Stomach (tissue), 9 donors: ENCODE measurements around the gene ARHGAP33. TPM values are rescaled to one million over a fixed set of nuclear protein-coding genes. Genes with fewer than 3 reads are reported as not detected.

ENCODE experiments used
- DNase-seq, 2 donors: peaks; one replicate each; pipeline versions ENCODE4 v3.0.0 to v3.0.0-alpha.2; 2013 to 2019
- H3K27ac ChIP-seq, 5 donors: fragments of 200-600 bp in 4 of 5; sonication (generic) in 4 of 5; one replicate each; pipeline ENCODE4 v1.5.1; 2013 to 2019; ENCODE audit warnings: mild to moderate bottlenecking in 1 of 5, moderate library complexity in 1 of 5
- H3K27me3 ChIP-seq, 3 donors: fragments of 200-600 bp; sonication (generic); one replicate each; pipeline ENCODE4 v1.5.1; 2017 to 2019; ENCODE audit warnings: mixed run types in 1 of 3
- H3K36me3 ChIP-seq, 4 donors: fragments of 200-600 bp; sonication (generic); 1 replicate in 3 of 4; 2 replicates in 1 of 4; pipeline ENCODE4 v1.5.1; 2016 to 2019
- H3K4me1 ChIP-seq, 4 donors: fragments of 200-600 bp; sonication (generic); one replicate each; pipeline ENCODE4 v1.5.1; 2016 to 2019
- H3K4me3 ChIP-seq, 4 donors: fragments of 200-600 bp; sonication (generic) in 3 of 4; one replicate each; pipeline ENCODE4 v1.5.1; 2016 to 2019; ENCODE audit warnings: mild to moderate bottlenecking in 1 of 4
- H3K9me3 ChIP-seq, 4 donors: fragments of 200-600 bp; sonication (generic); one replicate each; pipeline ENCODE4 v1.5.1; 2016 to 2019
- CTCF ChIP-seq, 7 experiments: fragments of 450-650 bp in 4 of 7; fragments of 200-600 bp in 3 of 7; sonication (generic) in 3 of 7; IDR thresholded peaks; one replicate each; pipeline ENCODE4 v1.5.1; 2016 to 2019; ENCODE audit warnings: antibody characterized with exemption in 7 of 7, control low read depth in 2 of 7, mild to moderate bottlenecking in 1 of 7
- EP300 ChIP-seq: sonication (generic); formaldehyde crosslinking; IDR thresholded peaks from one replicate; pipeline ENCODE4 v1.6.1; 2017; ENCODE audit warnings: antibody characterized with exemption
- POLR2A ChIP-seq, 4 donors: fragments of 450-650 bp; IDR thresholded peaks; one replicate each; pipeline ENCODE4 v1.6.1; 2016; ENCODE audit warnings: antibody characterized with exemption in 4 of 4, control low read depth in 2 of 4, mild to moderate bottlenecking in 1 of 4, moderate library complexity in 1 of 4
- POLR2AphosphoS5 ChIP-seq, 3 donors: sonication (generic); formaldehyde crosslinking; IDR thresholded peaks; one replicate each; pipeline ENCODE4 v1.6.1; 2016; ENCODE audit warnings: antibody characterized with exemption in 3 of 3
- WGBS, 5 donors: extraction: QIAGEN DNeasy Blood & Tissue Kit in 3 of 5; methylation state at CpG; one replicate each; pipeline versions ENCODE4 v1.1.5 to v1.1.7; 2013 to 2018; 5-methylcytosine and 5-hydroxymethylcytosine counted together
- intact Hi-C: fragments of 100-400 bp; cut with DNase I; formaldehyde crosslinking; loops from one replicate; pipeline ENCODE4 v1.15.1; 2023; ENCODE audit warnings: low total_unique reads
- polyA plus RNA-seq, 3 donors: library from polyadenylated mRNA; stranded (reverse); fragments of 200-250 nt; gene quantifications; one replicate each; pipeline ENCODE4 v1.2.3, GENCODE V29; 2013
- total RNA-seq, 5 donors: library from RNA; depleted of rRNA; stranded (reverse); fragments of >200 nt; gene quantifications; one replicate each; pipeline versions ENCODE4 v1.1.0 to v1.2.3, GENCODE V29; 2014 to 2016
- donor health status: healthy with polysubstance abuse.
- donor health status: Bipolar disorder and iron deficiency.
- donor health status: healthy.

Gene ARHGAP33
- total and polyA plus RNA-seq, 8 donors: 1.4 to 73.6 (median 12.2) TPM

GRCh38 chr19:35756377-35757230, 18.8 kb upstream of the ARHGAP33 start, which contains the start of gene HSPB6:
HSPB6 (minus strand) TSS chr19:35757029; CDS start chr19:35757008, 21 bp downstream.
- Histone ChIP-seq H3K4me3 (peak within 1 kb of the TSS; percentile 74 to 90 (median 86)), H3K4me1 (peaks cover 40 to 62% (median 49%) of the 10 kb centered on the region in 4 donors), H3K9me3 (no peaks in the 10 kb centered on the region), H3K36me3 (peaks cover 16 to 47% (median 37%) of the 10 kb centered on the region in 4 donors), H3K27me3 (peaks cover 0 to 16% (median 0%) of the 10 kb centered on the region in 3 donors), H3K27ac (peak within 1 kb of the TSS; percentile 72 to 99 (median 98))
- DNase-seq: peak; percentile 35 to 89
- intact Hi-C loops: no loop called here
- TF ChIP-seq CTCF (IDR thresholded peaks at IDR 0.05): no peak
- TF ChIP-seq POLR2A (IDR thresholded peaks at IDR 0.05): peak in 1 of 4 donors; percentile 21
- peak; percentile 86 to 94 (median 90) for TF ChIP-seq POLR2AphosphoS5 (IDR thresholded peaks at IDR 0.05)
- WGBS, 5 donors: 6 to 13% (median 9%) methylated on average over 12 to 52 of the region's 52 CpGs

GRCh38 chr19:35757231-35757748, 18.1 kb upstream of the ARHGAP33 start:
- TF ChIP-seq EP300 (peak; percentile 93), POLR2A (IDR thresholded peaks at IDR 0.05) (peak in 1 of 4 donors; percentile 10), POLR2AphosphoS5 (IDR thresholded peaks at IDR 0.05) (peak; percentile 74 to 94 (median 79)), CTCF (IDR thresholded peaks at IDR 0.05) (no peak)
- DNase-seq: peak; percentile 49 to 96
- peaks cover 0 to 16% (median 0%) of the 10 kb centered on the region in 3 donors for H3K27me3 ChIP-seq
- no peaks in the 10 kb centered on the region for H3K9me3 ChIP-seq
- 7 to 12% (median 9%) methylated on average over 14 to 19 of the region's 19 CpGs for WGBS, 5 donors
- peaks cover 19 to 47% (median 37%) of the 10 kb centered on the region in 4 donors for H3K36me3 ChIP-seq
- H3K4me3 ChIP-seq: peak overlapping the region; percentile 74 to 90 (median 86)
- H3K27ac ChIP-seq: peak overlapping the region; percentile 72 to 99 (median 98)
- intact Hi-C loops: no loop called here
- peaks cover 40 to 62% (median 49%) of the 10 kb centered on the region in 4 donors for H3K4me1 ChIP-seq

GRCh38 chr19:35757749-35758608, 17.4 kb upstream of the ARHGAP33 start, which contains the start of gene PROSER3:
PROSER3 (plus strand) TSS chr19:35758176; CDS start chr19:35758216, 40 bp downstream.
- Histone ChIP-seq H3K27me3 (peaks cover 0 to 16% (median 0%) of the 10 kb centered on the region in 3 donors), H3K36me3 (peaks cover 13 to 47% (median 37%) of the 10 kb centered on the region in 4 donors), H3K4me3 (peak within 1 kb of the TSS; percentile 74 to 90 (median 86)), H3K9me3 (no peaks in the 10 kb centered on the region), H3K27ac (peak within 1 kb of the TSS; percentile 81 to 99 (median 98)), H3K4me1 (peaks cover 40 to 62% (median 49%) of the 10 kb centered on the region in 4 donors)
- TF ChIP-seq CTCF (IDR thresholded peaks at IDR 0.05): peak in 1 of 7 experiments; percentile 7
- TF ChIP-seq EP300: no peak
- peak; percentile 77 to 88 (median 87) for TF ChIP-seq POLR2AphosphoS5 (IDR thresholded peaks at IDR 0.05)
- WGBS, 5 donors: 0 to 1% (median 0%) methylated on average over 47 to 53 of the region's 53 CpGs
- intact Hi-C loops: no loop called here
- peak; percentile 98 to 99 for DNase-seq
